ENCODE data around the gene KCNH1.
"Not testable (repeated sequence)": the region's sequence is repeated elsewhere in the genome, so short reads cannot be mapped to it uniquely, and the experiment has no call there.

DNA sequence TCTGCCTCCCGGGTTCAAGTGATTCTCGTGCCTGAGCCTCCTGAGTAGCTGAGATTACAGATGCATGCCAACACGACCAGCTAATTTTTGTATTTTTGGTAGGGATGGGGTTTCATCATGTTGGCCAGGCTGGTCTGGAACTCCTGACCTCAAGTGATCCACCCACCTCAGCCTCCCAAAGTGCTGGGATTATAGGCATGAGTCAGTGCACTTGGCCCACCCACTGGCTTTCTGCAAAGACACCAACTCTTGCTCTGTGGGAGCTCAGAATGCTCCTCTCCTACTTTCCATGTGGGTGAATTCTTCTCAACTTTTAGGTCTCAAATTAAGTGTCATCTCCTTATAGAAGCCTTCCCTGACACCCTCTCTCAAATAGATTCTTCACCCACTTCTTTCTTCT lies 92.1 kb downstream of the KCNH1 start:
- not testable (repeated sequence) for TF ChIP-seq POLR2A (IDR thresholded peaks at IDR 0.05)
- TF ChIP-seq, protein P1, sequence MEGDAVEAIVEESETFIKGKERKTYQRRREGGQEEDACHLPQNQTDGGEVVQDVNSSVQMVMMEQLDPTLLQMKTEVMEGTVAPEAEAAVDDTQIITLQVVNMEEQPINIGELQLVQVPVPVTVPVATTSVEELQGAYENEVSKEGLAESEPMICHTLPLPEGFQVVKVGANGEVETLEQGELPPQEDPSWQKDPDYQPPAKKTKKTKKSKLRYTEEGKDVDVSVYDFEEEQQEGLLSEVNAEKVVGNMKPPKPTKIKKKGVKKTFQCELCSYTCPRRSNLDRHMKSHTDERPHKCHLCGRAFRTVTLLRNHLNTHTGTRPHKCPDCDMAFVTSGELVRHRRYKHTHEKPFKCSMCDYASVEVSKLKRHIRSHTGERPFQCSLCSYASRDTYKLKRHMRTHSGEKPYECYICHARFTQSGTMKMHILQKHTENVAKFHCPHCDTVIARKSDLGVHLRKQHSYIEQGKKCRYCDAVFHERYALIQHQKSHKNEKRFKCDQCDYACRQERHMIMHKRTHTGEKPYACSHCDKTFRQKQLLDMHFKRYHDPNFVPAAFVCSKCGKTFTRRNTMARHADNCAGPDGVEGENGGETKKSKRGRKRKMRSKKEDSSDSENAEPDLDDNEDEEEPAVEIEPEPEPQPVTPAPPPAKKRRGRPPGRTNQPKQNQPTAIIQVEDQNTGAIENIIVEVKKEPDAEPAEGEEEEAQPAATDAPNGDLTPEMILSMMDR (IDR thresholded peaks at IDR 0.05), result not testable (repeated sequence)

Measured in prostate gland (tissue), 2 donors.